HG02798 (cell line): ENCODE data around the gene DOCK2.

ENCODE experiments used
- ATAC-seq: cut with Tn5 transposase; IDR thresholded peaks from one replicate; pipeline ENCODE4 v1.9.1; 2021; ENCODE audit warnings: mild to moderate bottlenecking; ENCODE audit not compliant: unreplicated experiment, poor library complexity

DOCK2 gene

DNA sequence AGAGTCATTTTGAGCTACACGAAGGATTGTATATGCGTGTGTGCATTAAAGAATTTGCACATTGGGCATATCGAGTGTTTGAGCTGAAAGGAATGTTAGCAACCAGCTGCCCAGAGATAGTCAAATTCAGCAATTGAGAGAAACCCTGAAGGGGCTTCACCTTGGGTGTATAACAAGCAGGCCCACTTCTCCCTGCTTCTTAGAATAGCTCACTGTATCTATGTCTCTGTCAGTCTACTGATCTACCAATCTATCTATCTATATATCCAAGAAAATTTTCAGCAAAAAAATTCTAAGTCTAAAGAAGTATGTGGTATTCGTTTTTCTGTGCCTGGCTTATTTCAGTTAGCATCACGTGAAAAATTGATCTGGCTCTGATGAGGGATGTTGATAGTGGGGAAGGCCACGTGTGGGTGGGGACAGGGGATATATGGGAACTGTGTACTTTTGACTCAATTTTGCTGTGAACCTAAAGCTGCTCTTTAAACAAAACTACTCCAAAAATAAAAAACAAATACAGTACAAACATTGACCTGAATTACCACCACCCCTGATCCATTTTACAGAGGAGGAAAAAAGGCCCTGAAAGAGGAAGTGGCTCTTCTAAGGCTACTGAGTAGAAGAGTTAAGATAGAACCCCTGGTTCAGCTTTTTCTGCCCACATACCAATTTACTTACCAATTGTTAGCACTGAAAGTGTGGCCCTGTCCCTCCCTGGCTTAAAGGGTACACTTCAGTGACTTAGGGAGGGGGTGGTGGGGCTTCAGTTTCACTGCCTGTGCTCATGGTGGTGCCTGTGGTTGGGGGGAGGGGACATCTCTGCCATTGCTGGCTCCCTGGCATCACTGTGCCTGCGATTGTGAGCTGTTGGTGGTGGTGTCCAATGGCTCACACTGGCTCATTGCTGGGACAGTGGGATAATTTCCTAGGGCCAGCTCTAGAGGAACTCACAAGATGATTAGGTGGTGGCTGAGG, 141.8 kb downstream of the DOCK2 start:
- peak; percentile 88 for ATAC-seq

- ATAC-seq: no peak
Observed at GRCh38 chr5:169781420-169782345, 144.6 kb downstream of the DOCK2 start.

DNA sequence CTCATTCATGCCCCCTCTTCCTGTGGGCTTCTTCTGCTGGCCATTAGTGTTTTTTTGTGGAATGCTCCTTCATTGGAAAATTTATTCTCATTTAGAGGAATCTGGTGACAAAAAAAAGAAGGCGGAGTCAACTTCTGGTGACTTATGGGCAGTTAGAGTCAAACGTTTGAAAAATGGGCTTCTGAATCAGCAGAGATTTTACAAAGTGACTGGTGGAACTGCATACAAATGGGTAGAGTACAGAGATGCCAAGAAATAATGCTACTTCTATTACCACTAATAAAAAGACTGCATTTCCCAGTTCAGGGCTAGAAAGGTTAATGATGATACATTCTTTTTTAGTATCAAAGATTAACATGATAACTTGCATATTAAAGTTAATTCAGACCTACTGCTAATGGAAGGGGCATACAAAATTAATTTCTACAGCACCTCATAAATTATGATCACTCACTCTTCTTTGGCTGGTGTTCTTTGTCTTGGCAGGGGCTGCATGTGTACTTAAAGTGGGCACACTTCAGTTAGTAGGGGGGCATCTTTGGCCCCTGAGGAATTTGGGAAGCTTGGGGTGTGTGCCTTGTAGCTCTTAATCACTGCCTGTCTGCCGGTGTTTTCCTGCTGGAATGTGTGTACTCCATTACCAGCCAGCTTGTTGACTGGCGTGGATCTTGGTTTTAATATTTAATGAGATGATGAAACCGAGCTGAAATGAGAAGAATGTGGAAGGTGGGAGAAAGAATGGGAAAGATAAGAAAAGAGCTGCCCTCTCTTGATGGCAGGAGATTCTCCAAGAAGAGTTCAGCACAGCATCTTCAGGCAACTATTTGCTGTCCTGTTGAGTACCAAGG, 148.9 kb downstream of the DOCK2 start:
- no peak for ATAC-seq

- no peak for ATAC-seq
Observed at GRCh38 chr5:169788168-169788567, 151.1 kb downstream of the DOCK2 start.

DNA sequence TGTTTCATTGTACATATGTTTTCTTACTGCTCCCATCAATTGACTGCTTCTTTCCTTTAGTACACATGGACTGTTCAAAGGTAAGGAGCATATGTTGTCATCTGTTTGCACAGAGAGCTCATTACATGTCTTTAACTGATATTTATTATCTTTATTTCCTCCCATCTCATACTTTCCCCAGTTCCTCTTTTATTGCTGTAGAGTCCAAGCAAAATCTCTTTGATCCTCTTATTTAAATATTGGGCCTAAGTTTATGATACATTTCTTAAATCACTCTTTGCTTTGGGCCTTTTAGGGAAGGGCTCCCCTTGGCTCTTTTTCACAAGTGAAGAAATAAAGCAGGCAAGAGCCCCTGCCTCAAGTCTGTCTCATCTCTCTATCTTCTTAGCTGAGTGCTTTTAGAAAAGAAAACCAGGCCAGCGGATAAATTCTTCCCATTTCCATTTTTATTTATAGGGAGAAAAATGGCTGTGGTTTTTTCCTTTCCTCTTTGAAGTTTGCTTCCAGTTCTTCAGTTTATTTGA, 152.4 kb downstream of the DOCK2 start:
- no peak for ATAC-seq

GRCh38 chr5:169791251-169791650, 154.2 kb downstream of the DOCK2 start:
- ATAC-seq: no peak

- ATAC-seq: no peak
Observed at GRCh38 chr5:169795338-169795737, 158.3 kb downstream of the DOCK2 start.

DNA sequence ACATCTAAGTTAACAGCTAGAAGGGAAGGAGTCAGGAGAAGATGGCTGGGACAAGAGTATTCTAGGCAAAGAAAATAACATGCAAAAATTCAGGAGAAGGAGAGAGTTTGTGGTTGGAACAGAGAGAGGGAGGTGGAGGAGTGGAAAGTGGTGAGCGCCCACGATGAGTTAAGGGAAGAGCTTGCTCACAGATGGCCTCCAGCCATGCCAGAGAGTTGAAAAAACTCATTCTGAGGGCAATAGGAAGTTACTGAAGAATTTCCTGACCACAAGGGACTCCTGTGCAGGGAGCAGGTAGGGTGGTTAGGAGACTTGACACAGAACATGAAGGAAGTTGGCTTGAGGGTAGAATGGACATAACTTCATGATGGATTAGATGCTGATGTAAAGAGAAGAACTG, 159.7 kb downstream of the DOCK2 start:
- ATAC-seq: no peak

- ATAC-seq: no peak
Observed at GRCh38 chr5:169797577-169797976, 160.5 kb downstream of the DOCK2 start.

DNA sequence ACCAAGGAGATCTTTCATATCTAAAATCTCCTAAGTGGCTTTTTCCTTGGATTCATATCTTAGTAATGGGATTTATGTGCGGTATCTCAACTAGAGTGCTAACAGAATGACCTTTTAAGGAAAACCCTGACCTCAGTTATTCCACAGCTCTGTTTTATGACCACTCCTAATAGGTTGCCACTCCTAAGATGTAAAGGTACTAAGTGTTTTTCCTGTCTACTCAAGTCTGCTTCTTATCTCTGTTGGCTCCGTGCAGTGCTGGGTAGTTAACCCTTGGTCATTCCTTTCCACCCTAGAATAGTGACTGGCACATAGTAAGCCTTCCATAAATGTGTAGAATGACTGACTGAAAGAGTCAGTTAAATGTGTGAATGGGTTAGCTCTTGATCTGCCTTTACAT, 161.4 kb downstream of the DOCK2 start:
- ATAC-seq: no peak

DNA sequence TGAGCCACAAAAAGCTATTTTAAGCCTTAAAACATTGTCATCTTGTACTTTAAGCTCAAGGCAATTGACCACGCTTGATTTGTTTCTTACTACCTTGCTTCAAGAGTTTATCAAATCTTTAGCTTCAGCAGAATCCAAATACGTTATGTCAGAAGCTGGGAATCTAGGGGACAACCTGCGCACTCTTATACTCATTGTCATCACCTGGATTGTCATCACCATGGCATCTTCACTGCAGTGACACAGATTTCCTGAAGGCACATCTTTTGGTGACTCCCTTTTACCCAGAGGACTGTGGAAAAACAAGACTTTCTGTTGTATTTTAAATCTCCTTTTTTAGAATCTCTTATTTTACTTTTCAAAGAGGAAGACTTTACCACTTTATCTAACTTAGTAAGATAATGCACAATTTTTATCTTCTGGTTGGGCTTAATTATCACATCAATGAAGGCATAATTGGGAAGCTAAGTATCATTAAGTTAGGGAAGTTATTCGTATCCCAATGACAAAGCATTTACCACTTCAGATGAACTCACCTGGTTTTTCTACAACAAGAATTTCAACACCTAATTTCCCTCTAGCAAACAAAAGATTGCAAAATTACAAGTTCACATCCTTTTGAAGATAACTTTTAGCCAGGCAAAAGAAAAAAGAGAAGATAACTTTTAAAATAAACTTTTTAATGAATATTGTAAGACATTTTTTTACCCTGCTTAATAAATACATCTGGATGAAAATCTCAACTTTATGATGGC, 162.0 kb downstream of the DOCK2 start:
- no peak for ATAC-seq

DNA sequence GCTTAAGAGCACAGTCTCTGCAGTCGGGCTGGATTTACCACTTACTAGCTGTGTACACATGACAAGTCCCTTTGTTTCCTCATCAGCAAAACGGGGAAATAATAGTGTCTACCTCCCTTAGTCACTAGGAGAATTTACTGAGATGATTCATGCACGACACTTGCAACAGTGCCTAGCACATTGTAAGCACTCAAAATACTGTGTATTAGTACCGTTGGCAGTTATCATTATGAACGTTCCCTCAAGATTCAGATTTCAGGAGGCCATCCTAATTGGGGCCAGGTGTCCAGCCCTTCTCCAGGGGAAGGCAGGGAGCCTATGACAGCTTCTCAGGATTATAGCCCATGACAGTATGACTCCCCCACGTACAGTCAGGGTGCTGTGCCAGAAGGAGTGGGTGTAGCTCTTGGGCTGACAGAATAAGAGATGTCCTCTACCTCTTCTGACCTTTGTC, 164.3 kb downstream of the DOCK2 start:
- ATAC-seq: no peak

DNA sequence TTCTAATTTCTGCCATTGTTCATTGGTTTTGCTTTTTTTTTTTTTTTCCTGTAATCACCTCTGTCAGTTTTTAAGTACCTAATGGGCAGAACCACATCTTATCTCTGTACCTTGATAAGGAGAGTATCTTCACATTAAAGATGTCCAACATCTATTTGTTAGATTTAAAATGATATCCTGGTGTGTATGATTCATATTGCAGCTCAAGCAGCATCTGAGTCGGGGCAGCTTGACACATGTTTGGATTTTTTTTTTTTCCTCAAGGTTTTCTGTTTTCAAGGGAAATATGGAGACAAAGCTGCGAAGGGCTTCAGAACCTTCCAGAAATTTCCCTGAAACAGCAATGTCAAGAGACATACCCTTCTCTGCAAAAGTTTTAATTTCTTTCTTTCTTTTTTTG, 164.7 kb downstream of the DOCK2 start:
- no peak for ATAC-seq

DNA sequence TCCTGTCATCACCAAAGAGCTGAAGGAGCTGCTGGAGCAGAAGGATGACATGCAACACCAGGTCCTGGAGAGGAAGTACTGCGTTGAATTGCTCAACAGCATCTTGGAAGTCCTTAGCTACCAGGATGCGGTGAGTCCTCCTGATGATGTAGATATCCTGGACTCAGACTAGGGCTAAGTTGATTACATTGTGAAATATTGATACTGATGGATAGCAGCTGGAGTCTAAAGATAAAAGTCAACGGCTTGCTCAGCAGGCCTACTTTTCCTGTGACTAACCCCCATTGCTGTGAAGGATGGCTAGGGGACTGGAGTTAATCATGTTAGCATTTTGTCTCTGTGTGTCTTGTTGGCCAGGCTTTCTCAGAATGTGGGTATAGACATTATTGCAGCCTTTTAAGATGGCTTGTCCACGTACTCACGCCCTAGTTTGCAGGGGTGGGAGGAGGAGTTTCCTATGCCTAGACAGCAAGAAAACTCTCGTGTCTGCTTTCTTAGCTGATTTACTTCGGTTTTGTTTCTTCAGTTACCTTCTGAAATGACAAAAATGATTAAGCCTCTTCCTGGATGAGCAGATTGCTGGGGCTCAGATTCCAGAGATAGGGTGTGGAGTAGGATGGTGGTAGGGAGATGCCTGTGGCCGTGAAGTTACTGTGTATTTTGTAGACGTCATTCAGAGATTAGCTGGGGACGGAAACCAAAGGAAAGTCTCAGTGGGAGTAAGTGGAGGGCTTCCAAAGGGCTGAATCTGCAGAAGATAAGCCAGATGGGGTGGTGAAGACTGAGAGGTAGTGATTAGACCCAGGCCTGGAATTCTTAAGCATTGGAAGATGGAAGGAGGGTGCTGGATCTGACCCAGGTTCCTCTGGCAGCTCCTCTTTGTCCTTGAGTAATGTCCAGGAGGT, 166.3 kb downstream of the DOCK2 start:
- ATAC-seq: no peak

- no peak for ATAC-seq
Observed at GRCh38 chr5:169804861-169805260, 167.8 kb downstream of the DOCK2 start.

DNA sequence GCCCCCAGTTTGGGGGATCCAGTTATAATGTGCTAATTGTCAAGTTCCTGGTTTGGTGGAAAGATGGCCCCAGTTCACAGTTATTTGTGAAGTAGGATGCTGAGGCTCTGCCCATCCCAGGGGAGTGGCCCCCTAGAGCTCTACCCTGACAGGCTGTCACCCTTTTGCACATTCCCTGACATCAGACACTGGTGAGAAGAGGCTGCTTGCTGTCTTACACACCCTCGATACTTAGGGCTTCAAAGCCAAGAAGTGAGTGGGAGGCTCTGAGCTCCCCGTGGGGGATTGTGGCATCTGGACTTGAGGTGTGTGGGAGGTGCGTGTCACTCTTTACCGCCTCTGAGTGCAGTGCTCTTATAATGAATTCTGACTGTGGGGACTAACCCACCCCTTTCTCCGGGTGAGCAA, 168.5 kb downstream of the DOCK2 start:
- ATAC-seq: peak; percentile 91

- peak; percentile 49 for ATAC-seq
Observed at GRCh38 chr5:169805937-169806700, 169.0 kb downstream of the DOCK2 start.
